HFFc6 (cell line): ENCODE data around the gene GFRA1. TPM values are rescaled to one million over a fixed set of nuclear protein-coding genes. Genes with fewer than 3 reads are reported as not detected.

Experiments used
- DNase-seq: peaks from one replicate; pipeline ENCODE4 v3.0.0-alpha.2; 2018
- H3K27ac Mint-ChIP-seq: 2 replicates; pipeline ENCODE4 v1.8.0; 2020; ENCODE audit warnings: mild to moderate bottlenecking, mixed read lengths
- H3K27me3 Mint-ChIP-seq: 2 replicates; pipeline ENCODE4 v1.8.0; 2021; ENCODE audit warnings: mild to moderate bottlenecking, moderate library complexity, mixed read lengths; ENCODE audit not compliant: insufficient read depth
- H3K36me3 Mint-ChIP-seq: 2 replicates; pipeline ENCODE4 v1.8.0; 2021; ENCODE audit warnings: low read depth, mixed read lengths
- H3K4me1 Mint-ChIP-seq: 2 replicates; pipeline ENCODE4 v1.8.0; 2020; ENCODE audit warnings: low read depth, mixed read lengths
- H3K4me3 Mint-ChIP-seq: 2 replicates; pipeline ENCODE4 v1.8.0; 2020; ENCODE audit warnings: mild to moderate bottlenecking, moderate library complexity, mixed read lengths
- H3K9me3 Mint-ChIP-seq: 2 replicates; pipeline ENCODE4 v1.8.0; 2020; ENCODE audit warnings: mild to moderate bottlenecking, mixed read lengths
- total RNA-seq, 6 experiments: library from RNA; stranded (reverse); fragmentation: NEBNext Ultra II Directional; extraction: Animal tissue kit (Norgen Biotek cat#: 25700); gene quantifications; 2 replicates in 1 of 6; 3 replicates in 5 of 6; pipeline ENCODE4 v1.2.3, GENCODE V29; 2021
- TF ChIP-seq, protein P1 (sequence below): fragments of 200-600 bp; sonication (generic); IDR thresholded peaks from 2 replicates; pipeline ENCODE4 v1.5.0; 2021; ENCODE audit warnings: antibody characterized with exemption, mild to moderate bottlenecking

The GFRA1 gene
- total RNA-seq, 6 experiments from 2014 or later: 7.3 to 17.2 (median 15.9) TPM

DNA sequence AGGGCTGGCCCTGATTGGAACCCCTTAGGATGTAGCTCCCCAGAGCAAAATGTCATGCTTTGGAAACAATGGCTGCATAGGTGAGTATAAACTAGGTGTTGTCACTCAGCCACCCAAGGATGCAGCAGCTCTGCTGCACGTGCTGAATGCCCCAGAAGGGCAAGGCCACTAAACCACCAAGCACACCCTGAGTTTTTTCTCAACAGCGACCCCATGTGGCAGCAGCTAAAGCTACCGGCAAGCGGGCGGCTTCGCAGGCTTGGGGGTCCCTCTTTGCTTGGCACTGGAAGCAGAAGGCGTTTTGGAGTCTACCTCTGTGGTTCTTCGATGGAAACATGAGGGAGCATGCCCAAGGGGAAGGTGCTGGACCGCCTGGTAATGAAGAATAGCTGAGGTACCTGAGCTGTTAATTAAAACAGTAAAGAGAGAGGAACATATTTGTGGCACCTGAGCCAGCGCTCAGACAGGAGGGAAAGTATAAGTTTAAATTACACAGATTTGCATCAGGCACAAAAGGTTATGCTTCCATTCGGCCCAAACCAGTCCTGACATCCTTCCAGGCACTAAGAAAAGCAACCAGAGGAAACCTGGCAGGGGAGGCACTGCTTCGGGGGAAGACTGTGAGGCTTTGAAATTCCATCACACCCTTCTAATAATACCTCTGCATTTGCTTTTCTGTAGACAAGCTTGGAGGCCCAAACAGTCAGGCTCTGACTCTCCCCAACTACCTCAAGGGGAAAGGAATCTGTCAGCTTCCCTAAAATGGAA is 152.1 kb downstream of the GFRA1 start:
- no peaks in the 10 kb centered on the region for H3K4me1 Mint-ChIP-seq
- H3K27me3 Mint-ChIP-seq: no peaks in the 10 kb centered on the region; the same call in 1 of the 2 replicates
- H3K9me3 Mint-ChIP-seq: no peaks in the 10 kb centered on the region
- H3K4me3 Mint-ChIP-seq: no peak overlapping the region
- DNase-seq: no peak
- H3K27ac Mint-ChIP-seq: no peak overlapping the region
- H3K36me3 Mint-ChIP-seq: no peaks in the 10 kb centered on the region
- TF ChIP-seq, protein P1, sequence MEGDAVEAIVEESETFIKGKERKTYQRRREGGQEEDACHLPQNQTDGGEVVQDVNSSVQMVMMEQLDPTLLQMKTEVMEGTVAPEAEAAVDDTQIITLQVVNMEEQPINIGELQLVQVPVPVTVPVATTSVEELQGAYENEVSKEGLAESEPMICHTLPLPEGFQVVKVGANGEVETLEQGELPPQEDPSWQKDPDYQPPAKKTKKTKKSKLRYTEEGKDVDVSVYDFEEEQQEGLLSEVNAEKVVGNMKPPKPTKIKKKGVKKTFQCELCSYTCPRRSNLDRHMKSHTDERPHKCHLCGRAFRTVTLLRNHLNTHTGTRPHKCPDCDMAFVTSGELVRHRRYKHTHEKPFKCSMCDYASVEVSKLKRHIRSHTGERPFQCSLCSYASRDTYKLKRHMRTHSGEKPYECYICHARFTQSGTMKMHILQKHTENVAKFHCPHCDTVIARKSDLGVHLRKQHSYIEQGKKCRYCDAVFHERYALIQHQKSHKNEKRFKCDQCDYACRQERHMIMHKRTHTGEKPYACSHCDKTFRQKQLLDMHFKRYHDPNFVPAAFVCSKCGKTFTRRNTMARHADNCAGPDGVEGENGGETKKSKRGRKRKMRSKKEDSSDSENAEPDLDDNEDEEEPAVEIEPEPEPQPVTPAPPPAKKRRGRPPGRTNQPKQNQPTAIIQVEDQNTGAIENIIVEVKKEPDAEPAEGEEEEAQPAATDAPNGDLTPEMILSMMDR: peak; percentile 65

DNA sequence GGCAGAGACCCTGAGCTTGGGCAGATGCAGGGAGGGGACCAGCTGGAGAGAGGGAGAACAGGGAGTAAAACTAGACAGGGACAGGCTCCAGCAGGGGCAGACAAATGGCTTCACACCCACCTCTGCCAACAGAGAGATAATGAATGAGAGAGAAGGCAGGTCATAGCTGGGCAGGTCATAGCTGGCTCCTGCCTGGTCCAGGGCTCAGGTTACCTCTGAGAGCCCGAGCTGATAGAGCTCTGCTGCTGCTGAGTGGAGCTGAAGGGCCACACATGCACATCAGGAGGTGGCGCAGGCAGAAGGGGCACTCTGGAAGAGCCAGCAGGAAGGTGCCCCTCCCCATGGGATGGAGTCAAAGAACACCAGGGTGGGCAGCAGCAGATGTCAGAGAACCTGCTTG is 154.2 kb downstream of the GFRA1 start:
- Mint-ChIP-seq H3K9me3 (no peaks in the 10 kb centered on the region), H3K27ac (no peak overlapping the region), H3K36me3 (no peaks in the 10 kb centered on the region), H3K27me3 (no peaks in the 10 kb centered on the region; the same call in 1 of the 2 replicates), H3K4me3 (no peak overlapping the region), H3K4me1 (peaks cover 20% of the 10 kb centered on the region)
- DNase-seq: no peak
- TF ChIP-seq, protein P1: no peak

DNA sequence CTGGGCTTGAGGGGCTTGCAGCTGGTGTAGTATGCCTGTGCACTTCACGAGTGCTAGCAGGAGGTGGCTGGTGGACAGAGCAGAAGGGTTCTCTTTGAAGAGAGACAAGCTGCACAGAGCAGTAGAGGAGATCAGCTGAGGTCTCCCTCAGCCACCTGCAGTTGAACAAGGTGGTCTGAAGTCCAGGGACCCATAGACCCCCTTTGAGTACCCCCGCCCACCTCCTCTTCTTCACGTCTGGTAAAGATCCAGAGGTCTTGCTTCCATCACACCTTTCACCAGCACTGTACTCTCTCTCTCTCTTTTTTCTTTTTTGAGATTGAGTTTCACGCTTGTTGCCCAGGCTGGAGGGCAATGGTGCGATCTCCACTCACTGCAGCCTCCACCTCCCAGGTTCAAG is 157.2 kb downstream of the GFRA1 start:
- H3K27ac Mint-ChIP-seq: no peak overlapping the region
- no peaks in the 10 kb centered on the region for H3K36me3 Mint-ChIP-seq
- no peak for DNase-seq
- no peaks in the 10 kb centered on the region for H3K9me3 Mint-ChIP-seq
- TF ChIP-seq, protein P1: no peak
- no peaks in the 10 kb centered on the region; the same call in 1 of the 2 replicates for H3K27me3 Mint-ChIP-seq
- peaks cover 32% of the 10 kb centered on the region for H3K4me1 Mint-ChIP-seq
- H3K4me3 Mint-ChIP-seq: no peak overlapping the region

DNA sequence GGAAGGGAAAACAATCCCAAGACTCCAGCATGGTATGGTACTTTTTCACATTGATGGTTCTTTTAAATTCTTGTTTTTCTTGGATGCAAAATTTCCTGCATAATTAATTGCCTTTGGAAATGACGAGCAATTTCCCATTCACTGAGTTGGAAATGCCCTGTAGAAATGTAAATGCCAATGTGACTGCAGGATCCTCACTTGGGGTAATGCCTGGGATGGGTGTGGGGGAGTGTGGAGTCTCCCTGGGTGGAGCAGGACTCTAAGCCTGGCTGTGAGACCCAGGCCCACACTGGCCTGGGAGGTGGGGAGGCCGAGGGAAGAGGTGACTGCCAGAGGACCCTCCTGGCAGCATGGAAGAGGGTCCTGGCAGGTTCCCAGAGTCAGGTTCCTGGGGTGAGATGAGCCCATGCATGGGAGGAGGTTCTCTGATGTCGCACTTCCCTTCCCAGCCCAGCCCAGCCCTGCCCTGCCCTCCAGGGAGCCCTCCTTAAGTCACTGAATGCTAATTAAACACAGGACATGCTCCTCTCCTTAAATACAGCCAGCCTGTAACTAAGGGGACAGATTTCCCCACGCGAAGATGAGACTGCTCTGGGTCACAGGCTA is 157.9 kb downstream of the GFRA1 start:
- Mint-ChIP-seq H3K4me1 (peaks cover 32% of the 10 kb centered on the region), H3K27me3 (peaks cover 2% of the 10 kb centered on the region)
- no peak for DNase-seq

DNA sequence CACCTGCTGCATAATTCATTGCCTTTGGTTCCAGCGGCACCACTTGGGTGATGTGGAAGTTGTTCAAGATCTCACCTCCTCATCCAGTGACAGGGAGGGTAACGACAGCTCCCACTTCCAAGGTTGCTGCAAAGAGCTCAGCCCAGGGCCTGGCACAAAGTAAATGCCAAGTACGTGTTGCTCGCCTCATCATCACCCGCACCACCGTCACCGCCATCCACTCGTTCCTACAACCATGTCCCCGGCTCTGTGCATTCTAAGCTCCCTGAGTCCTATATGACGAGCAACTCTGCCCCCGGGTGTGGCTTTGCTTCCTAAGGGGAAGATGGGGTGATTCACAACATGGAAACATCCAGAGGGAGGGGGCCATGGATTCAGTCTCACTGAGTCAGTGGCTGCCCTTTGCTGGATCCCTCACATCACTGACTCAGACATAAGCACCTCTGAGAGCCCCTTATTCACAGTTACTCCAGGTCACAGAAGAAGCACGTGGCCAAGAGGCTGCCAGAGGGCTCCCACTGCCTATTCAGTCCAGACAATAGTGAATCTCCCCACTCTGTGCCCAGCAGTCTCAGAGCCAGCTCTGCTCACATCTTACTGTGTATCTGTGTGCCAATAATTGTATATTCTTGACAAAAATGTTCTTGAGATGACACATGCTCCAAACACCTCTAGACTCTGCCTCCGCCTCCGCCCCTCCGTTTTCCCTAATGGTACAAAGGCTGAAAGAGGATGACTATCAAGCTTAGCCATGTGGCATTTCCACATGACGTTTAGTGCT is 159.1 kb downstream of the GFRA1 start:
- no peaks in the 10 kb centered on the region for H3K36me3 Mint-ChIP-seq

More for the DNA sequence above, 157.9 kb downstream of the GFRA1 start:
- H3K27ac Mint-ChIP-seq: peak overlapping the region; percentile 91; the same call in 1 of the 2 replicates
- H3K36me3 Mint-ChIP-seq: no peaks in the 10 kb centered on the region
- TF ChIP-seq, protein P1: no peak
- H3K9me3 Mint-ChIP-seq: no peaks in the 10 kb centered on the region
- H3K4me3 Mint-ChIP-seq: no peak overlapping the region

More for the DNA sequence above, 159.1 kb downstream of the GFRA1 start:
- Mint-ChIP-seq H3K4me3 (peak overlapping the region; percentile 72), H3K4me1 (peaks cover 32% of the 10 kb centered on the region), H3K9me3 (no peaks in the 10 kb centered on the region), H3K27me3 (peaks cover 2% of the 10 kb centered on the region), H3K27ac (peak overlapping the region; percentile 91)
- TF ChIP-seq, protein P1: no peak
- peak; percentile 92 for DNase-seq
